GM19463 (cell line): Measurements from ENCODE around the gene FAF1.

Source experiments
- ATAC-seq: cut with Tn5 transposase; IDR thresholded peaks from one replicate; pipeline ENCODE4 v1.9.1; 2021; ENCODE audit warnings: mild to moderate bottlenecking, moderate library complexity; ENCODE audit not compliant: unreplicated experiment

The FAF1 gene

GRCh38 chr1:50421366-50421748, 538.7 kb downstream of the FAF1 start:
- ATAC-seq = no peak

- no peak for ATAC-seq
Measured at GRCh38 chr1:50420689-50421365, 539.2 kb downstream of the FAF1 start.

- no peak for ATAC-seq
Measured at GRCh38 chr1:50419907-50420677, 540.0 kb downstream of the FAF1 start.

DNA sequence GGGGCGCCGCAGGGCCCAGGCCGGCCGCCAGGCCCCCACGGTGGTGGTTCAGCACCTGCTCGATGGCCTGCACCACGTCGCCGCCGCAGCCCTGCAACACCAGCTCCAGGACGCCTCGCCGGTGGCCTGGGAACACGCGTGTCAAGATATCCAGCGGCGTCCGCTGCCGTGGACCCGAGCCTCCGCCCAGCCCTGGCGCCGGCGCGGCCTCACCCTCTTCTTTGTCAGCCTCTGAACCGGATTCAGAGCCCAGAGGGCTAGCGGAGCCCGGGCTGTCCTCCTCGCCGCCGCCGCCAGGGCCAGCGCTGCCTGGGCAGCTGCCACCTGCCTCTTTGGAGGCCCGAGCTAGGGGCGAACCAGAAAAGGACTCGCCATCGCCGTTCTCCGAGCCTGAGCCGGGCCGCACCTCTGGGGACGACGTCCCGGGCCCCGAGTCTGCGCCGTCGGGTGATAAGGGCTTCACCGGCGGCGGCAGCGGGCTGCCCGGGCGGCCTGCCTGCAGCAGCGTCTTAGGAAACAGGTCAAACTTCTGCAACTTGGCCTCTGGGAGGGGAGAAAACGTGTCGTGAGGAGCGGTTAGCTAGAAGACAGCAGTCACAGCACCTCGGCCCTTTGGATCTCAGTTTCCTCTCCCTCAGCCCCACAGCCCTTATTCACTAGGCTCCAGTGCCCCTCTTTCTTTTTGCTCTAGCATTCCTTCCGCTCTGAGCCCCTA, 540.7 kb downstream of the FAF1 start:
- ATAC-seq = no peak

DNA sequence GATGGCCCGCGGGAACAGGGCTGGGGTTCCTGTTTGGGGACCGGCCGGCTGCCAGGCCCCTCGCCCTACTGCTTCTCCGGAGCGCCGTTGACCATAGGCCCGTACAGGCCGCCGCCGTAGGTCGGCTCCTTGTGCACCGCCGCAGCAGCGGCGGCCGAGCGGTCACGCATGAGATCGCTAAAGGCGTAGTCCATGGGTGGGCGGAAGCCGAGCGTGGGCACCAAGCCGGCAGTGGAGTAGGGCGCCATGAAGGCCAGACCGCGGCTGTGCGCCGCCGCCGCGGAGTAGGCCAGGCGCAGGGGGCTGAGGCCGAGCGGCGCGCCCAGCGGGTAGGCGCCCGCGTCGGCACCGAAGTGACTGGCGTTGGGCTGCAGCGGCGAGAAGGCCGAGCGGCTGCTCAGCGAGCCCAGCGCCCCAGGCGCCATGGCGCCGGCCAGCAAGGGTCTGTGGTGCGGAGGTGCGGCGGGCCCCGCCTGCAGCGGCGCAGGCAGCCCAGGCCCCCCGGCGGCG, 541.4 kb downstream of the FAF1 start:
- ATAC-seq = no peak

DNA sequence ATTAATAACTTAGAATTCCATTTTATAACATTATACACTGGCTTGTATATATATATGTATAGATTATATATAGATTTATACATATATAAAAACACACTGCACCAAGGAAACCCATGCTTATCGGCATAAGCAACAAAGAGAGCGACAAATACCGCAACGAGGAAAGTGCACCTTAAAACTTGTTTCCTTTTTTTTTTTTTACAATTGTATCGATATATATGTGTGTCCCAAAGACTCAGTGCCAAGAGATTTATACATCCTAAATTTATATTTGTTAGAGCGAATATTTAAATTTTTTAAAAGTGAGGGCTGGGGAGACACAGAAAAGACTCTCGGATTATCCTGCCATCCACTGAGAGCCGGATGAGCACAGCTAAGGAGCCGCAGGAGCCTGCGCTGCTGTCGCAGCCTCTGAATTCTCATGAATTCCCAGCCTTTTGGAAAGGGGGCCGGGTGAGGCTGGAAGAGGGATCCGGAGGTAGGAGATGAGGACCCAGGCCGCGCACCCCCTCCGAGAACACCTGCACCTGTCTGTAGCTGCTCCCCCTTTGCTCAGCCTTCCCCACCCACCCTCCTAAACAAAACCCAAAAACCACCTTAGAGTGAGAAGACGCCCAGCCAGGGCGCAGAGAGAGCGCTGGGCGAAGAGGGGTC, 542.0 kb downstream of the FAF1 start:
- no peak for ATAC-seq

DNA sequence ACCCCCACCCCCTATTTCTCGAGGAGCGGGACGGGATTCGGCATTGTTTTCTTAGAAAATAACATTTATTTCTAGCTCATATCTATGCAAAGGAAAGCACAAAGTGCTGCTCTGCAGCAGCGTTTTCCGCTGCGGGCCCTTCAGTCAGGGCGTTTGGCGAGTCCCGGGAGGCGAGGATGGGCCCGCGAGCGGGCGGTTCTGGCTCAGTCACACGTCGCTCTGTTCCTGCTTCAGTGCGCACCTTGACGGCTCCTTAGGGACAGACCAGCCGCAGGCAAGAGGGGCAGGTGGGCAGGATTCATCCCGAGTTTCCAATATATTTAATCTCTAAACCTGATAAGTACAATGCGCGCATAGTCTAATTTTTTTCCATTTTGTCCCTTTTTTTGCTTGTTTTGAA, 542.6 kb downstream of the FAF1 start:
- ATAC-seq = no peak

DNA sequence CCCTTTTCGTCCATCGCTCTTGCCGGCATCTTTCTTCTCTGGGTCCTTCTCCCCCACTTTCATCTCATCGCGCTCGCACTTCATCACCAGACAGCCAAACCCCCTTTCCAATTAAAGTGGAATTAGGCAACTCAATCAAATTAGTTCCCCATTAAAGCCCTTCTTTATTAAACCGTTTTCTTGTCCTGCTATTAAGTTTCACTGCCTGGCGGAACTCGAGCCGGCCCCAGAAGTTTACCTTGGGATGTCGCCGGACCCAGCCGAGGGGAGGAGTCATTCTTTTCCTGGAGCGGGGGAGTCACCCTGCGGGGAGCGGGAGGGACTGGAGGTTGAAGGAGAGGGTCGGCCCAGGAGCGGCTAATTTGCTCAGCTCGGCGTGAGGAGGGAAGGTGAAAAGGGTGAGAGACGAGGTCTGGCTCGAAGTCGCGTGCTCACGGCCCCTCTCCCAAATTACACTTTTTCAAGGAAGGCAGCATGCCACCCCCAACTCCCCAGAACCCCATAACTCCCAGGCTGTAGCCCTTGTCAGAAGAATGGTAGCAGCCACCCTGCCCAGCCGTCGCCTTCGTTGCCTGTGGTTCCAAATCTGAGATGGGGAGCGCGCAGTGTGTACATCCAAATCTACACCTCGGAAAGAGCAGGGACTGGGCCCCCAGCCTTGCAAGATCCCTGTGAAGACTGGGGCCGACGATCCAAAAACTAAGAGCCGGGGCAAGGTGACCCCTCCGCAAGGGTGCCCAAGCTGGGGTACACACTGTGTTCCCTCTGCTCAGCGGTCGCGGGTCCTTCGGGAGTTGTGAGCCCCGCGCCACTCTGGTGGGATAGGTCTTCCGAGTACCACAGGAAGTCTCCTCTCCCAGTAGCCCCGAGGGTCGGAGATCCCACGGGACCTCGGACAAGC, 543.3 kb downstream of the FAF1 start:
- no peak for ATAC-seq

DNA sequence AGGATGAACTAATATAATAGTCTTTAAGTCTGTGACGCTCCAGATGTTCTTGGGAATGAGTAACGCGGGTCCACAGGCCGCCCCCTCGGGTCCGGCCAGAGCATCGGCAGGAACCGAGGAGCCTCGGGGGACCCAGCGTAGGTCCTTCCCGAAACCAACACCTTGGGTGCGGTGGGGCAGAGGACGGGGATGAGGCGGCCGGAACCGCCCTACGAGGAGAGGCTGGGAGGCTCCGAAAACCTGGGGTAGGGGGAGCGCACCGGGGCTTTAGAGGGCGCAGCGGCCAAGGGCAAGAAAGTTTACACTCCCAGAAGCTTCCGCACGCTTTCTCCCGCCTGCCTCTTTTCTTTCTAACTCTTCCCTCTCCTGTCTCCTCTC, 543.9 kb downstream of the FAF1 start:
- ATAC-seq = no peak

- no peak for ATAC-seq
Measured at GRCh38 chr1:50415235-50416149, 544.6 kb downstream of the FAF1 start.

DNA sequence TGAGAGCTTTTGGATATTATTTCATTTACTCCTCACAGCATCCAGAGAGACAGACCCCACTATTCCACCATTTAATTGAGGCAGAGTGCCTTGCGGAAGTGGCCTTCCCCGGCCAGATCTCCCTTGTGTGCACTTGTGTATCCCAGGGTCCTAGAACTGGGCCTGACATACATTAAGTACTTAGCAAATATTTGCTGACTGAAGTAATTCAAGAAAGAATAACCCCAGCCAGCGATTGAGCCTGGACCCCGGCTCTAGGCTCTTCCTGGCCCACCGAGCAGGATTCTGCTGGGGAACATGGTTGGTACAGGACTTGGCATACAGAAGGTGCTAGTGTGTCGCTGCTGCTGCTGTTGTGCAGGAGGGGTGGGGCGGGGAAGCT, 545.2 kb downstream of the FAF1 start:
- ATAC-seq = no peak

GRCh38 chr1:50412813-50413476, 547.1 kb downstream of the FAF1 start:
- ATAC-seq = no peak

- no peak for ATAC-seq
Measured at GRCh38 chr1:50405814-50406213, 554.3 kb downstream of the FAF1 start.

DNA sequence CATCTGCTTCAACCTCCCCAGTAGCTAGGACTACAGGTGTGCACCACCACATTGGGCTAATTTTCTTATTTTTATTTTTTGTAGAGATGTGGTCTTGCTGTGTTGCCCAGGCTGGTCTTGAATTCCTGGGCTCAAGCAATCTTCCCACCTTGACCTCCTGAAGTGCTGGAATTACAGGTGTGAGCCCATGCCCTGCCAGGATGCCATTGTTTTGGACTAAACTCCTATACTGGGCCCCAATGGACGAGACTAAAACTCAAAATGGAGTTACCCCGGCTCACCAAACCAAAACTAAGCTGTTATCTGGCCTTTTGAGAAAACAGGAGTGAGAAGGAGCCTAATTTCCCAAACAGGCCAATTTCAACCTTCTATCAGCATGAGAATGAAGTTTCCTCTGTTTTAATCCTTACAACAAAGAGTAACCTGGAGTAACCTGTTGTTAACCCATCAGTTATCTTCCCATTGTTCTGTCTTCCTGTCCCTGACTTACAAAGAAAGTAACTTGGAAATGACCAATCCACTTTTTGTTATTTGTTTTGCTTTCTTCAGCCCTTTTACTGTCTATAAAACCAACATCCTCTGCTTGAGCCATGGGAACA, 566.4 kb downstream of the FAF1 start:
- no peak for ATAC-seq
